ENCODE data around the gene GRK4.
"Not testable (repeated sequence)": the region's sequence is repeated elsewhere in the genome, so short reads cannot be mapped to it uniquely, and the experiment has no call there.

The GRK4 gene

GRCh38 chr4:2963175-2963965 is at the start of gene GRK4, which contains the start of gene NOP14:
Gene GRK4, plus strand, starts transcription at chr4:2963571. Its CDS starts 500 bp downstream, at chr4:2964071.
Gene NOP14, minus strand, starts transcription at chr4:2963406. Its CDS starts 87 bp downstream, at chr4:2963319.
- peak; percentile 97 for DNase-seq

- no peak for DNase-seq
These were observed 48.9 kb upstream of the GRK4 start for GRCh38 chr4:2914256-2915126.

- DNase-seq, result no peak
These were observed 47.6 kb upstream of the GRK4 start for GRCh38 chr4:2915789-2916188.

DNA sequence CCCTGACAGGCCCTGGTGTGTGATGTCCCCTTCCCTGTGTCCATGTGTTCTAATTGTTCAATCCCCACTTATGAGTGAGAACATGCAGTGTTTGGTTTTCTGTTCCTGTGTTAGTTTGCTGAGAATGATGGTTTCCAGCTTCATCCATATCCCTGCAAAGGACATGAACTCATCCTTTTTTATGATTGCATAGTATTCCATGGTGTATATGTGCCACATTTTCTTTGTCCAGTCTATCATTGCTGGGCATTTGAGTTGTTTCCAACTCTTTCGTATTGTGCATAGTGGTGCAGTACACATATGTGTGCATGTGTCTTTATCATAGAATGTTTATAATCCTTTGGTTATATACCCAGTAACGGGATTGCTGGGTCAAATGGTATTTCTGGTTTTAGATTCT is 46.7 kb upstream of the GRK4 start:
- DNase-seq, result not testable (repeated sequence)

DNA sequence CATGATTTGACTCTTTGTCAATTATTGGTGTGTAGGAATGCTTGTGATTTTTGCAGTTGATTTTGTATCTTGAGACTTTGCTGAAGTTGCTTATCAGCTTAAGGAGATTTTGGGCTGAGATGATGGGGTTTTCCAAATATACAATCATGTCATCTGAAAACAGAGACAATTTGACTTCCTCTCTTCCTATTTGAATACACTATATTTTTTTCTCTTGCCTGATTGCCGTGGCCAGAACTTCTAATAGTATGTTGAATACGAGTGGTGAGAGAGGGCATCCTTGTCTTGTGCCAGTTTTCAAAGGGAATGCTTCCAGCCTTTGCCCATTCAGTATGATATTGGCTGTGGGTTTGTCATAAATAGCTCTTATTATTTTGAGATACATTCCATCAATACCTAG is 45.1 kb upstream of the GRK4 start:
- not testable (repeated sequence) for DNase-seq

GRCh38 chr4:2918714-2919113 is 44.7 kb upstream of the GRK4 start:
- not testable (repeated sequence) for DNase-seq

GRCh38 chr4:2922453-2923101 is 40.8 kb upstream of the GRK4 start:
- not testable (repeated sequence) for DNase-seq

- DNase-seq, result no peak
These were observed 40.2 kb upstream of the GRK4 start for GRCh38 chr4:2923141-2923551.

DNA sequence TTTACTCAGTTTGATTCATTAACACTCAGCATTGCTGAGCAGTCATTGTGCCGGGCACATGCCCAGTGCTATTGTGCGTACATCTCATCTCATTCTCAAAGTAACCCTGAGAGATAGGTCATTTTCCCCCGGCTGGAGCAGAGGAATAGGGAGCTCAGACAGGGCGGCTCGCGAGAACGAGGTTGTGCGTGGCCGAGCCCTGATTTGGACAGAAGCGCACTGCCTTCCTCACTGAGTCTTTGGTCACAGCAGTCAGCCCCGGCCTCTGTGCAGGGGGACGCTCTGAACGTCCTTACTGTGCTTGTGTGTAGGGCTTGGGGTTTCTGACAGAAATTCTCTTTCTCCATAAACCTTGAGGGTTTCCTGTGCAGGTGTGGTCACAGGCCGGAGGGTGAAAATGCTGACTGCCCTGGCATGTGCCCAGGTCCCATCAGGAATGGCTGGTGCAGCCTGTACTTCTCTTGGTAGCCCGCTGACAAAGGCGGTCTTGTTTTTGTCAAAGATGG is 39.6 kb upstream of the GRK4 start:
- no peak for DNase-seq

GRCh38 chr4:2924286-2924685 is 39.1 kb upstream of the GRK4 start:
- DNase-seq, result no peak

- DNase-seq, result no peak
These were observed 38.5 kb upstream of the GRK4 start for GRCh38 chr4:2924765-2925301.

- DNase-seq, result no peak
These were observed 37.9 kb upstream of the GRK4 start for GRCh38 chr4:2925496-2925895.

GRCh38 chr4:2925931-2926860 is 37.2 kb upstream of the GRK4 start:
- DNase-seq, result no peak

DNA sequence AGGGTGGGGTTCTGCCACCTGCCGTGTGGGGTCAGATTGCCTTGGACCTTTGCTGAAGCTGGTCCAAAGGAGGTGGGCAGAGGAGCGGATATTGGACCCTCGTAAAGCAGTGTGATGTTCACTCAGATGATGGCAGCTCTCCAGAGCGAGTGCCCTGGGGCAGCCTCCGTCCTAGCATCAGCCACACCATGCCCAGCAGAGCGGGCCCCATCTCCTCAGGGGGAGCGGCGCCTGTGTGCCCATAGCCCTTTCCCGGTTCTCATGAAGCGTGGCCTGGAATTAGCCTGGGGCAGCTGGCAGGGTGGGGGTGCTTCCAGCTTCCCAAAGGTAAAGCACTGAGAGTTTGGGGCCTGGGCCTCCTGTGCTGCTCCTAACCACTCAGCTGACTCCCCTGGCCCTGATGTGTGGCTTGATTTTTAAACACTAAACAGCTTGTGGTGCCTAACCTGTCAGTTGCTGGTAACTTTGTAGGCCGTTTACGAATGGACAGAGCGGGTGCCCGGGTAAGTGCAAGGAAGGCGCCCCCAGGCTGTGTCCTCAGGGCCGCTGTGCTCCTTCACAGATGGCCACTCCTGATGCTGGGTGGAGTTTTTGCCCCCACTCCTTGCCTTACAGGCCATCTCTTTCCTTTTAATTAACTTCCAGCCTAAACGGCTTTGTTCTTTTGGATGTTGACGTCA is 36.2 kb upstream of the GRK4 start:
- no peak for DNase-seq

- DNase-seq, result no peak
These were observed 35.7 kb upstream of the GRK4 start for GRCh38 chr4:2927696-2928075.

DNA sequence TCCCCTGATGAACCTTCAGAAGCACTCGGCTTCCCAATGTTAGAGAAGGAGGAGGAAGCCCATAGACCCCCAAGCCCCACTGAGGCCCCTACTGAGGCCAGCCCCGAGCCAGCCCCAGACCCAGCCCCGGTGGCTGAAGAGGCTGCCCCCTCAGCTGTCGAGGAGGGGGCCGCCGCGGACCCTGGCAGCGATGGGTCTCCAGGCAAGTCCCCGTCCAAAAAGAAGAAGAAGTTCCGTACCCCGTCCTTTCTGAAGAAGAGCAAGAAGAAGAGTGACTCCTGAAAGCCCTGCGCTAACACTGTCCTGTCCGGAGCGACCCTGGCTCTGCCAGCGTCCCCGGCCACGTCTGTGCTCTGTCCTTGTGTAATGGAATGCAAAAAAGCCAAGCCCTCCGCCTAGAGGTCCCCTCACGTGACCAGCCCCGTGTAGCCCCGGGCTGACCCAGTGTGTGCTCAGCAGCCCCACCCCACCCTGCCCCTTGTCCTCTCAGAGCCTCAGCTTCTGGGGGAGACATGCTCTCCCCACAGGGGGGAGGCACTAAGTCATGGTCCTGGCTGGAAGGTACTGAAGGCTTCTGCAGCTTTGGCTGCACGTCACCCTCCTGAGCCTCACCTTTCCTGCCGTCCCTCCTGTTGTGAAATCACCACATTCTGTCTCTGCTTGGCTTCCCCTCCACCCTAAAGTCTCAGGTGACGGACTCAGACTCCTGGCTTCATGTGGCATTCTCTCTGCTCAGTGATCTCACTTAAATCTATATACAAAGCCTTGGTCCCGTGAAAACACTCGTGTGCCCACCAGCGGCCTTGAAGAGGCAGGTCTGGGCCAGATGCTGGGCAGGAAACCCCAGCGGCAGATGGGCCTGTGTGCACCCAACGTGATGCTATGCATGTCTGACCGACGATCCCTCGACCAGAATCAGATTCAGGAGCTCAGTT is 34.9 kb upstream of the GRK4 start:
- no peak for DNase-seq

DNA sequence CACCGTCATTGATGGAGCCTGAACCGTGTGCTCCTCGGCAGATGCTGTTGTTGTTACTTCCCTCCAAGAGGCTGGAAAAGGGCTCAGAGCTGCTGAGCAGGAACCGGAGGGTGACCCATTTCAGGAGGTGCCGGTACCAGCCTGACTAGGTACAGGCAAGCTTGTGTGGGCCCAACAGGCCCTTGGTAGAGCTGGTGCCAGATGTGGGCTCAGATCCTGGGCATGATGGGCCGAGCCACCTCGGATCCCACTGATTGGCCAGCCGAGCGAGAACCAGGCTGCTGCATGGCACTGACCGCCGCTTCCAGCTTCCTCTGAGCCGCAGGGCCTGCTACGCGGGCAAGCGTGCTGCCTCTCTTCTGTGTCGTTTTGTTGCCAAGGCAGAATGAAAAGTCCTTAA is 33.9 kb upstream of the GRK4 start:
- DNase-seq, result no peak

- DNase-seq, result no peak
These were observed 33.1 kb upstream of the GRK4 start for GRCh38 chr4:2930135-2930757.

GRCh38 chr4:2930758-2931511 is 32.4 kb upstream of the GRK4 start:
- DNase-seq, result no peak

Data from retina (tissue), 1 donor.